BLaER1 (cell line): Measurements from ENCODE around the gene DEPDC1B.

Experiments used
- H3K27ac ChIP-seq: shearing (Covaris generic); formaldehyde crosslinking; 2 replicates; pipeline ENCODE4 v1.8.1; 2022
- H3K27me3 ChIP-seq: shearing (Covaris generic); formaldehyde crosslinking; 2 replicates; pipeline ENCODE4 v1.8.1; 2022
- H3K36me3 ChIP-seq: shearing (Covaris generic); formaldehyde crosslinking; 2 replicates; pipeline ENCODE4 v1.8.1; 2022
- H3K4me1 ChIP-seq: shearing (Covaris generic); formaldehyde crosslinking; 2 replicates; pipeline ENCODE4 v1.8.1; 2022
- H3K4me2 ChIP-seq: shearing (Covaris generic); formaldehyde crosslinking; 2 replicates; pipeline ENCODE4 v1.8.1; 2022
- H3K4me3 ChIP-seq: shearing (Covaris generic); formaldehyde crosslinking; 2 replicates; pipeline ENCODE4 v1.8.1; 2022
- H3K9ac ChIP-seq: shearing (Covaris generic); formaldehyde crosslinking; 2 replicates; pipeline ENCODE4 v1.8.1; 2022
- H3K9me3 ChIP-seq: shearing (Covaris generic); formaldehyde crosslinking; 2 replicates; pipeline ENCODE4 v1.8.1; 2022
- H4K20me1 ChIP-seq: shearing (Covaris generic); formaldehyde crosslinking; 2 replicates; pipeline ENCODE4 v1.8.1; 2022
- Cebpa-rat ChIP-seq: shearing (Covaris generic); IDR thresholded peaks from 2 replicates; pipeline ENCODE4 v1.8.1; 2022

The DEPDC1B gene

GRCh38 chr5:60679816-60680215, 20.1 kb downstream of the DEPDC1B start:
- no peaks in the 10 kb centered on the region for H3K4me1 ChIP-seq
- no peaks in the 10 kb centered on the region; the same call in 1 of the 2 replicates for H4K20me1 ChIP-seq
- H3K4me2 ChIP-seq: no peak overlapping the region
- H3K27me3 ChIP-seq: no peaks in the 10 kb centered on the region
- no peak for TF ChIP-seq Cebpa-rat
- peaks cover 33% of the 10 kb centered on the region for H3K36me3 ChIP-seq
- no peak overlapping the region for H3K27ac ChIP-seq
- H3K9me3 ChIP-seq: no peaks in the 10 kb centered on the region
- no peak overlapping the region for H3K9ac ChIP-seq
- no peak overlapping the region for H3K4me3 ChIP-seq

- Histone ChIP-seq H3K4me1 (no peaks in the 10 kb centered on the region), H4K20me1 (no peaks in the 10 kb centered on the region; the same call in 1 of the 2 replicates), H3K36me3 (peaks cover 25% of the 10 kb centered on the region), H3K27me3 (no peaks in the 10 kb centered on the region), H3K4me2 (peak overlapping the region; percentile 29), H3K9me3 (no peaks in the 10 kb centered on the region), H3K27ac (no peak overlapping the region), H3K4me3 (no peak overlapping the region), H3K9ac (no peak overlapping the region)
- TF ChIP-seq Cebpa-rat: no peak
Observed at GRCh38 chr5:60677850-60678664, 21.9 kb downstream of the DEPDC1B start.

DNA sequence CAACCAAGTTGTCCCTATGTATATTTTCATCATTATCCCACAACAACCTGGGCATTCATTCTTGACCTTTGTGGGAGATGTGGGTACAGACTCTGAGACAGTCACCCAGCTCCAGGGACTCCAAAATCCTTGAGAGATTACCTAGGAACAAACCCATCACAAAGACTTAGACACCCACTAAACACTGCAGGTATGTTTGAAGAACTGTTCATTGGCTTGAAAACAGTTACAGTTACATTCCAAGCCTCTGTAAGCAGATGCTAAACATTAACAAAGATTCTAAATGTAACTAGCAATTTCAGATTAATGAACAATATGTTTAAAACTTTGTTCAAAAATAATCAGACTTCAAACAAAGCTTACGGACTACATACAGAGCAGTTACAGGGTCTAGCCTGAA, 24.7 kb downstream of the DEPDC1B start:
- H3K27ac ChIP-seq: no peak overlapping the region
- no peaks in the 10 kb centered on the region for H3K9me3 ChIP-seq
- H3K36me3 ChIP-seq: peaks cover 30% of the 10 kb centered on the region
- no peak overlapping the region for H3K9ac ChIP-seq
- TF ChIP-seq Cebpa-rat: no peak
- no peaks in the 10 kb centered on the region for H3K27me3 ChIP-seq
- no peak overlapping the region for H3K4me2 ChIP-seq
- H3K4me1 ChIP-seq: no peaks in the 10 kb centered on the region
- no peak overlapping the region for H3K4me3 ChIP-seq
- H4K20me1 ChIP-seq: peaks cover 18% of the 10 kb centered on the region; the same call in 1 of the 2 replicates

DNA sequence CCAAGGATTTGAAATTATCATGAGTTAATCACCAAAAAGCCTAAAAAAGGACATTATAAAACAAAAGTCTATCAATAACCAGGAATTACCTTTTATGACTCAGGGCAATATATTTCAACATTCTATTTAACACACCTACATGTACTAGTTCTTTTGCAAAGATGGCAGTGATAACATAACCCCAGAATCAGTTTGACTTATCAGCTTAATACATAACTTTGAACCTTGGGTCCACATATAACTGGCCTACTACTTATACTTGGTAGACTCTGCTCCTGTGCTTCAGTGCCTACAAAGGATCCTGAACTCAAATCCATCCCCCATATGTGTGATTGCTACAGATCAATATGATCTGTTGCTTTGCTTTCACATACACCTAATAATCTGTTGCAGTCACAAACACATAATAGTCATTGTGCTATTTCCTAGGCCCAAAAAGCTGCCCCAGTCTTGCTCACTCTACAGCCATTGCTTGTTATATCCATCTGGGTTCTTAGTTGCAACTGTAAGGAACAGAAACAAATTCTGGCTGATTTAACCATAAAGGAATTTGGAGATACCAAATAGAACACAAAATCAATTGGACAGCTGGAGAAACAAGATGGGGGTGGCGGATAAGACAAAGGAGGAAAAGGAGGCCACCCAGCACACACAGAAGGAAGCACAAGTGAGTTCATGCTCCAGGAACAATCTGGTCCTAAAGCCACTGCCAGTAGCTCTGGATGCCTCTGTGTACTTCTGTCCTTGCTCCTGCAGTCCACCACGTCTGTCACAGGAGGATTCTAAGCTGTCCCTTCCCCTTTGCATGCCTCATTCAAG, 25.5 kb downstream of the DEPDC1B start:
- Histone ChIP-seq H3K4me1 (no peaks in the 10 kb centered on the region), H3K4me3 (no peak overlapping the region), H3K4me2 (no peak overlapping the region), H4K20me1 (peaks cover 18% of the 10 kb centered on the region; the same call in 1 of the 2 replicates), H3K27me3 (no peaks in the 10 kb centered on the region), H3K9me3 (no peaks in the 10 kb centered on the region), H3K27ac (no peak overlapping the region), H3K36me3 (peaks cover 28% of the 10 kb centered on the region), H3K9ac (no peak overlapping the region)
- TF ChIP-seq Cebpa-rat: no peak

- H3K27me3 ChIP-seq: no peaks in the 10 kb centered on the region
- no peak for TF ChIP-seq Cebpa-rat
- H3K9ac ChIP-seq: no peak overlapping the region
- H3K4me2 ChIP-seq: no peak overlapping the region
- H3K9me3 ChIP-seq: no peaks in the 10 kb centered on the region
- H3K4me1 ChIP-seq: no peaks in the 10 kb centered on the region
- H3K4me3 ChIP-seq: no peak overlapping the region
- no peak overlapping the region for H3K27ac ChIP-seq
- H4K20me1 ChIP-seq: peaks cover 18% of the 10 kb centered on the region; the same call in 1 of the 2 replicates
- peaks cover 27% of the 10 kb centered on the region for H3K36me3 ChIP-seq
Observed at GRCh38 chr5:60673334-60673733, 26.6 kb downstream of the DEPDC1B start.

DNA sequence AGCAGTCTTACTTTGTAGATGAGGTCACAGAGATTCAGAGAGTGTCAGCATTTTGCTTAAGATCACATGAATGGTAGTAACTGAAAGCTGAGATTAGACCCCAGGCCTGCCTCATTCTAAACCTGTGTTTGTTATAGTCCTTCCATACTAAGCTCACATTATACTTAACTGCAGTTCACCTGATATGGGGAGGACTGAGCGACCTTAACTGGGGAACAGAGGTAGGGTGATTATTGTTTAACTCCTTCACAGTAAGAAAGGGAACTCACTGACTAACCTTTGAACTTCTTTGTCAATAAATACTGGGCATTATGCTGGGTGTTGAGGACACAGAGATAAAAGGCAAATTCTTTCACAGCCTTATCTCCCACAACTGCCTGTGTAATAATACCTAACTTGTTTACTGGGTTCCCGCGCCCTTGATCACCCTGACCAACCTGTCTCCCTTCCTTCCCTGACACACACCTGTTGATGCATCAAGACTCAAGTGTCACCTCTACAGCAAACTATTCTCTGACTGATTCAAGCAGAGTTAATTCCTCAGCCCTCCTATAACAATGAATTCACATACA, 27.2 kb downstream of the DEPDC1B start:
- Histone ChIP-seq H3K27me3 (no peaks in the 10 kb centered on the region), H3K9ac (no peak overlapping the region), H3K4me3 (no peak overlapping the region), H3K9me3 (no peaks in the 10 kb centered on the region), H3K27ac (no peak overlapping the region), H3K4me2 (no peak overlapping the region), H3K36me3 (peaks cover 27% of the 10 kb centered on the region), H4K20me1 (peaks cover 18% of the 10 kb centered on the region; the same call in 1 of the 2 replicates), H3K4me1 (no peaks in the 10 kb centered on the region)
- TF ChIP-seq Cebpa-rat: no peak

GRCh38 chr5:60671899-60672692, 27.9 kb downstream of the DEPDC1B start:
- no peak overlapping the region for H3K27ac ChIP-seq
- no peak overlapping the region for H3K4me2 ChIP-seq
- peaks cover 27% of the 10 kb centered on the region for H3K36me3 ChIP-seq
- H3K4me3 ChIP-seq: no peak overlapping the region
- H3K9ac ChIP-seq: no peak overlapping the region
- no peaks in the 10 kb centered on the region for H3K9me3 ChIP-seq
- no peak for TF ChIP-seq Cebpa-rat
- peaks cover 18% of the 10 kb centered on the region; the same call in 1 of the 2 replicates for H4K20me1 ChIP-seq
- H3K4me1 ChIP-seq: no peaks in the 10 kb centered on the region
- no peaks in the 10 kb centered on the region for H3K27me3 ChIP-seq

DNA sequence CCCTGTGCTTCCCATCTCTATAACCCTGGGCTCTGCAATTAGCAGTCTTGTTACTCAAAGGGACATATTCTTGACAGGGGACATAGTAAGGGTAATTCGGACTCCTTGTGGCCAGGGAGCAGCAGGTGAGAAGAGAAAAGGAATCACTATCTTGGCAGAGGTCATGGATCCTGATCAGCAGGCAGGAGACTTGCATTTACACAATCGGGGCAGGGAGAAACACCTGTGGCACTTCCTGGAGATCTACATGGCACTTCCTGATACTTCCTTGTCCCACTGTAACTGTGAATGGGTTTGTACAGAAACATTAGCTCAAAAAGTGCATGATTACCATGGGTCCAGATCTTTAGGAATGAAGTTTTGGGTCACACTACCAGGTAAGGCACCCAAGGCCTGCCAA, 29.2 kb downstream of the DEPDC1B start:
- H3K27me3 ChIP-seq: no peaks in the 10 kb centered on the region
- H3K9ac ChIP-seq: no peak overlapping the region
- no peak overlapping the region for H3K4me2 ChIP-seq
- peaks cover 38% of the 10 kb centered on the region for H3K36me3 ChIP-seq
- H3K27ac ChIP-seq: no peak overlapping the region
- no peaks in the 10 kb centered on the region for H3K4me1 ChIP-seq
- H3K4me3 ChIP-seq: no peak overlapping the region
- TF ChIP-seq Cebpa-rat: no peak
- H4K20me1 ChIP-seq: peaks cover 18% of the 10 kb centered on the region; the same call in 1 of the 2 replicates
- H3K9me3 ChIP-seq: peaks cover 10% of the 10 kb centered on the region

- Histone ChIP-seq H3K27ac (no peak overlapping the region), H3K36me3 (peaks cover 52% of the 10 kb centered on the region)
Observed at GRCh38 chr5:60668686-60669304, 31.2 kb downstream of the DEPDC1B start.

More at GRCh38 chr5:60668686-60669304, 31.2 kb downstream of the DEPDC1B start:
- no peak for TF ChIP-seq Cebpa-rat
- H3K4me2 ChIP-seq: no peak overlapping the region
- no peaks in the 10 kb centered on the region for H3K4me1 ChIP-seq
- no peak overlapping the region for H3K4me3 ChIP-seq
- no peak overlapping the region for H3K9ac ChIP-seq
- no peaks in the 10 kb centered on the region for H3K27me3 ChIP-seq
- H4K20me1 ChIP-seq: peaks cover 18% of the 10 kb centered on the region; the same call in 1 of the 2 replicates
- H3K9me3 ChIP-seq: peaks cover 23% of the 10 kb centered on the region
